Endothelial cell of hepatic sinusoid (primary cell): ENCODE results near the gene GPR137B.
"Not testable (repeated sequence)": the region's sequence is repeated elsewhere in the genome, so short reads cannot be mapped to it uniquely, and the experiment has no call there.

Source experiments
- in situ Hi-C: cut with HindIII; loops from 2 replicates; pipeline ENCODE4 v1.10.0; 2017; ENCODE audit warnings: low sequenced_read_pairs

GPR137B gene

GRCh38 chr1:236181059-236181458 lies 38.7 kb downstream of the GPR137B start:
- in situ Hi-C loops, result no loop called here

- in situ Hi-C loops, result no loop called here
Observed at GRCh38 chr1:236185687-236186086, 43.3 kb downstream of the GPR137B start.

GRCh38 chr1:236186471-236186870 lies 44.1 kb downstream of the GPR137B start:
- in situ Hi-C loops, result not testable (repeated sequence)

- in situ Hi-C loops, result not testable (repeated sequence)
Observed at GRCh38 chr1:236188084-236188483, 45.7 kb downstream of the GPR137B start.

- in situ Hi-C loops, result no loop called here
Observed at GRCh38 chr1:236193184-236193583, 50.8 kb downstream of the GPR137B start.

- in situ Hi-C loops, result no loop called here
Observed at GRCh38 chr1:236200925-236201324, 58.6 kb downstream of the GPR137B start.

DNA sequence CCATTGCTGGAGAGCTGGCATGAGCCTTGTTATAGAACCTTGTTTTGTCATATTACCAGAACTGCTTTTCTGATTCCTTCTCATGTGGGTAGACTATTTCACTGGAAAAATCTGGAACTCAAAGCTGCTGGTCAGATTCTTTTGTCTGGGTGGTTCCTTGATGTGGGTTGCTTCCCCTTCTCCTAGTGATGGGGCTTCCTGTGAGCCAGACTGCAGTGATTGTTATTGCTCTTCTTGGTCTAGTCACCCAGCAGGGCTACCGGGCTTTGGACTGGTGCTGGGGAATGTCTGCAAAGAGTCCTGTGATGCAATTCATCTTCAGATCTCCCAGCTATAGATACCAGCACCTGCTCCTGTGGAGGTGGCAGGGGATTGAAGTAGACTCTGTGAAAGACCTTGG lies 59.4 kb downstream of the GPR137B start:
- in situ Hi-C loops, result no loop called here

- in situ Hi-C loops, result no loop called here
Observed at GRCh38 chr1:236204039-236204438, 61.7 kb downstream of the GPR137B start.

DNA sequence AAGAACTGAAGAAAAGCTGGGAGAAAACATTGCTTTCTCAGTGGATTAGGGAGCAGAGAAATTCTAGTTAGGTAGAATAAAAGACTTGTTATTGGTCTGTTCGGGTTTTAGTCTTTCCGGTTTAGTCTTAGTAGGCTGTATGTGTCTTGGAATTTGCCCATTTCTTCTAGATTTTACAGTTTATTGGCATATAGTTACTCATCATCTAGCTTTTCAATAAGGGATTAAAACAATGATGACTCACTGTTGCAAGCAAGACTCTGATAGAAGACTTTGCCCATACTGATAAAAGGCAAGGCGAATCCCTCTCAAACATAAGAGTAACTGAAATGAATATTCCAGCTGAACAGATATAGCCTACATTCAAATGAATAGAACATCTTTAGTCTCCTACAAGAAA lies 62.3 kb downstream of the GPR137B start:
- in situ Hi-C loops, result no loop called here

GRCh38 chr1:236206548-236206947 lies 64.2 kb downstream of the GPR137B start:
- in situ Hi-C loops, result no loop called here

- in situ Hi-C loops, result no loop called here
Observed at GRCh38 chr1:236207121-236207520, 64.8 kb downstream of the GPR137B start.

GRCh38 chr1:236207569-236207968 lies 65.2 kb downstream of the GPR137B start:
- in situ Hi-C loops, result no loop called here

DNA sequence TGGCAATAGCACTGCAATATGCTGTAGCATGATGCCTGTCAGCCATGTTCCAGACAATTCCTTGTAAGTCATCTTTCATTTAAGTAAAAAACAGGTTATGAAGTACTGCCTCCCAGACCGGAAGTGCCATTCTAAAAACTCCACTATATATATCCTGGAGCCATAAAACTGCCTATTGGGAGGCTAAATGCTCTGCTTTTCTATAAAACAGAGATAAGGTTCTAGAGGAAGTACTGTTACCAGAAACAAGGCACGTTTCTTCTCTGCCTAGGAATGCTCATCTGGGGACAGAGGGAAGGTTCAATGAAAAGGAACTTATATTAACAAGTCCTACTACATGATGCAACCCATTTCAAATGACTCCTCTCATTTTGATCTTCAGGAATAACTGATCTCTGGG lies 66.8 kb downstream of the GPR137B start:
- in situ Hi-C loops, result no loop called here

DNA sequence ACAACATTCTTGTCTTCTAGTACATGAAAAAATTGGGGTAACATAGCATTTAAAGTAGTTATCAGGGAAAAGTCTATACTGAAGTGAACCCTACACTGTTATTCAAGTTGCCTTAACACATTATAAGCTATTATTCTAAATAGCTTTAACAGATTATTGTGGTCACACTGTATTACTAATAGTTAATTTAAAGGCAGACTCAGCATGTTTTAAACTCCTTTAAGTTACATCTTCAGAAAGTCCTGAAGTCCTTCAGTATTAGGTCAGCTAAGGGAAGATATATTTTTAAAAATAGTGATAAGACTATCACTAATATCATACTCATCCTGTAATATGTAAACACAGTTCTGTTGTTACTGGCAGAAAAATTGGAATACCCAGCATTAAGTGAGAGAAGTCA lies 67.4 kb downstream of the GPR137B start:
- in situ Hi-C loops, result no loop called here

DNA sequence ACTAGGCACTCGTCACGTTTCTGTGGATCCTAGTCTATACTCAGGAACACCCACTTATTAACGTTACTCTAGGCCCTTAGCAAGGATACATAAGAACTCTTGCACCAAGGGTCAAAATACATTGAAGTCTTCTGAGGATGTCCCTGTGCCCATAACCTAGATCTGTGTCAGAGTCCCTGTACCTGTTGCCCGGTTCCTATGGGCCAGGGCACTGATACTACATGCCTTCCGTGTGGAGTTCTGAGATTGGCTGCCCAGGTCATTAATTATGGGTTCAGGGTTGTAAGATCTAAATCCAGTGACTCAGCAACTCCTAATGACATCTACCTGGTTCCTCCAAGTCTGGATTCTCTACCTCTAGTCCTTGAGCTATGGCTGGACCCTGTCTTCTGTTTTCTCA lies 69.5 kb downstream of the GPR137B start:
- in situ Hi-C loops, result no loop called here

GRCh38 chr1:236213534-236213933 lies 71.2 kb downstream of the GPR137B start:
- in situ Hi-C loops, result no loop called here

- in situ Hi-C loops, result no loop called here
Observed at GRCh38 chr1:236214761-236215160, 72.4 kb downstream of the GPR137B start.

DNA sequence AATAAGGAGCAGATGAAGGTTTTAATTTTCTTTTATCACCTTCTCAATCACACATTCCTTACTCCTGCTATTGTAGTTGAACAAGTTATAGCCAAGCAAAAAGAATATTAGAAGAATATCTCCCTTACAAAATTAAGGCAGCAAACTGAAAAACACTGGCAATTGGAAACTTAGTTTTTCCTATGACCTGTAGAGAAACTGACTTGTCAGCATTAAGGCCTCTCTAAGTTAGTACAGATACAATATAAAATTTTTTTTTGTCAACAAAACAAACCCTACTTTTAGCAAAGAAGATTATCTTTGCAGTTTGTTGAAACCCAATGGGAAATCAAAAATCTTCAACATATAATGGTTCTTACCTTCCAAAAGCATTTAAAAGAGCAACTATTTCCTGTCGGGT lies 78.1 kb downstream of the GPR137B start:
- in situ Hi-C loops, result no loop called here

GRCh38 chr1:236222632-236223031 lies 80.3 kb downstream of the GPR137B start:
- in situ Hi-C loops, result no loop called here

- in situ Hi-C loops, result no loop called here
Observed at GRCh38 chr1:236228411-236228810, 86.1 kb downstream of the GPR137B start.

GRCh38 chr1:236235116-236235515 lies 92.8 kb downstream of the GPR137B start:
- in situ Hi-C loops, result no loop called here

DNA sequence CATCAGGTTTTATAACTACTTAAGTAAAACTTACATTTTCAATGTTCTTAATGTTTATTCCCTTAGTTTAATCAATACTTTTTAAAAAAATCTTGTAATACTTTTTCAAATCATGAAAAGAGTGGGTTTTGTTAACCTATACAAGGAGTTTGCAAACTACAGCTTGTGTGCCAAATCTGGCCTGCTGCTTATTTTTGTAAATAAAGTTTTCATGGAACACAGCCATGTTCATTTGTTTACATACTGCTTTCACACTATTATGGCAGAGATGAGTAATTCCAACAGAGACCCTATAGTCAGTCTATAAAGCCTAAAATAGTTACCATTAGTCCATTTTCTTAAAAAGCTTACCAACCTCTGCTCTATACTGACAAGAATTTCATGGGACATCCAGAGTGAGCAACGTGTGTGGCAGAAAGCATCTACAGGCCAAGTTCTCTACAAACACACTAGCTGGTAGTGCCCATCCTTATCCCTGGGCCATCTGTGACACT lies 96.8 kb downstream of the GPR137B start:
- in situ Hi-C loops, result no loop called here

DNA sequence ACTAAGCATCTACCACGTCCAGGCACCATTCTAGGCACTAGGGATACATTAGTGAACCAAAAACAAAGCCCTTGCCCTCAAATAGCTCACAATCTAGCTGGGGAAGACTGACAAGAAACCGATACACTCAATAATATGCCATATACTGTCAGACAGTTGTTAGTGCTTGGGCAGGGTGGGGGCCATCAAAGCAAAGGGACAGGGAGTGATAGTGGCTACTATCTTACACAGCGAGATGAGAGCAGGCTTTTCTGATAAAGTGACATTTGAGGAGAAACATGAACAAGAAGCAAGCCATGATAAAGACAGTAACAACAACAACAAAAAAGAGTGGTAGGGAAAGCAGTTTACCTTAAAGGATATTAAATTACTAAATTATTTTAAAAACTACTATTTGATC lies 98.3 kb downstream of the GPR137B start:
- in situ Hi-C loops, result no loop called here

DNA sequence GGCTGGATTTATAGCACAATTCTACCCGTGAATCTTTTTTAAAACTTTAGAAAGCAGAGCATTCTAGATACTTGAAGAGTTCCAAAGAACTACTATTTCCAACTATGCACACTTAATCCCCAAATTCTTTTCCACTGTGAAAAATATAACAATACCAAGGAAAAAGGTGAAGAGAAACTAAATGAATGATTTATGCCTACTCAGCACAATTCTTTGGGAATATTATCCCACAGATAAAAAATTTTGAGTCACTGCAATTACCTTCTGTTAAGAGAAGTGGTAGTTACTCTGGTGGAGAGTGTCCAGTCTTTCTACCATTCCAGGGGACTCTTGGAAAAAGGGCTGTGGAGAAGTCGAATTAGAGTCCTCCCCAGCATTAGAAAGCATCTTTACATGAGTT lies 100.2 kb downstream of the GPR137B start:
- in situ Hi-C loops, result no loop called here
